ENCODE measurements around the gene EBP.

DNA sequence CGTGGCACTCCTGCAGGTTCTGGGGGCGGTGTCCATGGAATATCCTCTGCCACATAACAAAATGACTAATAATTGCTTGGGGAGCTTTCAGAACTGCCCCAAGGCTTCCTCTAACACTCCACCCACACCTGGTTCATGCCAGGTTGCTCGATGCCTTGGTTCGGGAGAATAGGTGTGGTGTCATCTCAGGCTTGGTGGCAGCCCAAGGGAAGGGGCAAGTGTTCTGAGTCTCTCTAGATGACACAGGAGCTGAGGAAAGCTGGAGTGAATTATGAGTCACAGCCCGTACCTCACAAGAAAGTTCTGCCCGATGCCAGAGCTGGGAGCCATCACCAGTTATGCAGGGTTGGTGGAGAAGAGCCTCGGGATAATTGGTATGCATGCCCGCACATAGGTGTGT, 30.9 kb upstream of the EBP start:
- TF ChIP-seq CTCF (conservative IDR thresholded peaks at IDR 0.05 in 1 of 2, IDR thresholded peaks at IDR 0.05 in 1 of 2; ENCODE audit: extremely low read depth in 1 of 2, insufficient read depth in 1 of 2, low read depth in 1 of 2, low read length in 2 of 2) = no peak
- no peak for TF ChIP-seq EZH2 (IDR thresholded peaks at IDR 0.05; ENCODE audit: borderline replicate concordance, low read length)
